Erythroblast (primary cell): ENCODE data around the gene OR6Q1.

ENCODE experiments used
- GATA1 ChIP-seq: IDR thresholded peaks from 2 replicates; pipeline ENCODE4 v1.6.1; 2011; ENCODE audit warnings: low read depth, mild to moderate bottlenecking, control low read depth, low read length, moderate library complexity
- POLR2A ChIP-seq: IDR thresholded peaks from 2 replicates; pipeline ENCODE4 v1.6.1; 2011; ENCODE audit warnings: mild to moderate bottlenecking, low read length

DNA sequence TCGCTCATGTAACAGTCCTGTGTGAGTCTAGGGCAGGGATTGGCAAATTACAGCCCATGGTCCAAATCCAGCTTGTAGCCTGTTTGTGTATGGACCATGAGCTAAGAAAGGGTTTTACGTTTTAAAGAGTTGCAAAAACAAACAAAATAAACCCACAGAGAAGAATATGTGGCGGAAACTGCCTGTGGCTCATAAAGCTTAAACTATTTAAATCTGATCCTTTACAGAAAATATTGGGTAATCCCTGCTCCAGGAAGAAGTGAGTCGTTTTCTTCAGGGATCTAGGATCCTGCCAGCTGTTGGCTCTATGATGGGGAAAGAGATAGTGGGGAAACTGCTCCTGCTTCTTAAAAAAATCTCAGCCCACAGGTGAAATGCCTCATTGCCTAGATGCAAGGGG lies 3.4 kb upstream of the OR6Q1 start:
- TF ChIP-seq POLR2A = no peak
- TF ChIP-seq GATA1 = no peak
